ENCODE measurements around the gene MSI2. TPM values are rescaled to one million over a fixed set of nuclear protein-coding genes. Genes with fewer than 3 reads are reported as not detected.

Gene MSI2
- total RNA-seq, 2 donors from 2014 or later, result 88.3 to 114 TPM

DNA sequence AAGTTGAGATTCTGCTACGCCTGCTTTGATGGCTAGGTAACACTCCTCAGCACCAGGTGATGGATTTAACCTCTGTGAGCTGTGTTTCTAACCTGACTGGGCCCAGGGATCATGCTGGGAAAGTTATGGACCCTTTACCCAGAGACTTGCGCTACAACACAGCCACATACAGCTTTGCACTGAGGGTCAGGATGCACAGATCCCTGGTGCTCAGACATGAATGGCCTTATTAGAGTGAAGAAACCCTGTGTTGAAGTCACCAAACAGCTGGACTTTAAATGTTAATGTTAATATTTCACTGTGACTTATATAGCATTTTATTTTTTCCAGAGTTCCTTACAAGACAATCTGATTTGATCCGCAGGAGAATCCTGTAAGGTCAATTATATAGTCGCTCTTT, 114.3 kb downstream of the MSI2 start:
- Histone ChIP-seq H3K4me1 (ENCODE audit: control insufficient read depth, insufficient read depth, low read length) (peaks cover 27% of the 10 kb centered on the region), H3K4me3 (ENCODE audit: low read length) (no peak overlapping the region), H3K27me3 (ENCODE audit: control insufficient read depth, insufficient read depth, low read length, poor library complexity, severe bottlenecking) (no peaks in the 10 kb centered on the region), H3K36me3 (ENCODE audit: control insufficient read depth, insufficient read depth, low read length) (peaks cover 4% of the 10 kb centered on the region), H3K27ac (ENCODE audit: low read depth, low read length) (no peak overlapping the region), H3K9me3 (ENCODE audit: control insufficient read depth, low read length) (peaks cover 18% of the 10 kb centered on the region), H3K9ac (ENCODE audit: extremely low read depth, low read length, poor library complexity, severe bottlenecking) (no peak overlapping the region)
- no peak for TF ChIP-seq CTCF (conservative IDR thresholded peaks at IDR 0.05)
- peaks cover 14% of the 10 kb centered on the region for H3K9me3 Mint-ChIP-seq
- H3K27ac Mint-ChIP-seq, result no peak overlapping the region
- no peak overlapping the region for H3K4me3 Mint-ChIP-seq
- H3K36me3 Mint-ChIP-seq (ENCODE audit: low read depth), result peaks cover 15% of the 10 kb centered on the region
- no peaks in the 10 kb centered on the region for H3K27me3 Mint-ChIP-seq (ENCODE audit: insufficient read depth)
- 95 to 97% methylated on average over 4 of the region's 4 CpGs for WGBS, 2 experiments (ENCODE audit: insufficient coverage in 1 of 2, insufficient read length in 1 of 2)
- H3K4me1 Mint-ChIP-seq, result peaks cover 48% of the 10 kb centered on the region
- no peak for DNase-seq

- Histone ChIP-seq H3K27ac (ENCODE audit: low read depth, low read length) (no peak overlapping the region), H3K27me3 (ENCODE audit: control insufficient read depth, insufficient read depth, low read length, poor library complexity, severe bottlenecking) (no peaks in the 10 kb centered on the region), H3K9ac (ENCODE audit: extremely low read depth, low read length, poor library complexity, severe bottlenecking) (no peak overlapping the region), H3K9me3 (ENCODE audit: control insufficient read depth, low read length) (peaks cover 18% of the 10 kb centered on the region), H3K4me3 (ENCODE audit: low read length) (no peak overlapping the region), H3K4me1 (ENCODE audit: control insufficient read depth, insufficient read depth, low read length) (peaks cover 23% of the 10 kb centered on the region), H3K36me3 (ENCODE audit: control insufficient read depth, insufficient read depth, low read length) (peaks cover 11% of the 10 kb centered on the region)
- DNase-seq, result no peak
- peaks cover 14% of the 10 kb centered on the region for H3K9me3 Mint-ChIP-seq
- WGBS, 2 experiments (ENCODE audit: insufficient coverage in 1 of 2, insufficient read length in 1 of 2), result 79 to 100% methylated on average over 1 to 2 of the region's 3 CpGs
- no peaks in the 10 kb centered on the region for H3K27me3 Mint-ChIP-seq (ENCODE audit: insufficient read depth)
- H3K36me3 Mint-ChIP-seq (ENCODE audit: low read depth), result peaks cover 21% of the 10 kb centered on the region
- TF ChIP-seq CTCF (conservative IDR thresholded peaks at IDR 0.05), result no peak
- no peak overlapping the region for H3K27ac Mint-ChIP-seq
- H3K4me1 Mint-ChIP-seq, result peaks cover 37% of the 10 kb centered on the region
- H3K4me3 Mint-ChIP-seq, result no peak overlapping the region
Observed at GRCh38 chr17:57372156-57372555, 115.8 kb downstream of the MSI2 start.

DNA sequence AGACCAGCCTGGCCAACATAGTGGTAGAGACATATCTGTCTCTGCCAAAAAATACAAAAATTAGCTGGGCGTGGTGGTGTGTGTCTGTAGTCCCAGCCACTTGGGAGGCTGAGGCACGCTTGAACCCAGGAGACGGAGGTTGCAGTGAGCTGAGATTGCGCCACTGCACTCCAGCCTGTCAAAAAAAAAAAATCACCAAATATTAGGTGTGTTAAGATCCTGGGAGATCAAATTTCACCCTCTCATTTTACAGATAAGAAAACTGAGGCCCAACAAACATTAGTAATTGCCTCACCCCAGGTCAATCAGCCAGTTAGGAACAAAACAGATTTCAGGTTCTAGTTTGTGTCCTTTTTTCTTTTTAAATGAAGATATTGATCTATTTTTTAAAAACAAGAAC, 116.7 kb downstream of the MSI2 start:
- H3K36me3 Mint-ChIP-seq (ENCODE audit: low read depth), result peaks cover 23% of the 10 kb centered on the region
- Histone ChIP-seq H3K27me3 (ENCODE audit: control insufficient read depth, insufficient read depth, low read length, poor library complexity, severe bottlenecking) (no peaks in the 10 kb centered on the region), H3K4me3 (ENCODE audit: low read length) (no peak overlapping the region), H3K36me3 (ENCODE audit: control insufficient read depth, insufficient read depth, low read length) (peaks cover 11% of the 10 kb centered on the region), H3K9ac (ENCODE audit: extremely low read depth, low read length, poor library complexity, severe bottlenecking) (no peak overlapping the region), H3K27ac (ENCODE audit: low read depth, low read length) (no peak overlapping the region), H3K9me3 (ENCODE audit: control insufficient read depth, low read length) (peaks cover 18% of the 10 kb centered on the region), H3K4me1 (ENCODE audit: control insufficient read depth, insufficient read depth, low read length) (peaks cover 18% of the 10 kb centered on the region)
- no peak for TF ChIP-seq CTCF (conservative IDR thresholded peaks at IDR 0.05)
- peaks cover 14% of the 10 kb centered on the region for H3K9me3 Mint-ChIP-seq
- no peak for DNase-seq
- no peak overlapping the region for H3K4me3 Mint-ChIP-seq
- no peak overlapping the region for H3K27ac Mint-ChIP-seq
- no peaks in the 10 kb centered on the region for H3K27me3 Mint-ChIP-seq (ENCODE audit: insufficient read depth)
- WGBS, 2 experiments (ENCODE audit: insufficient coverage in 1 of 2, insufficient read length in 1 of 2), result 94 to 99% methylated on average over 4 of the region's 4 CpGs
- peaks cover 34% of the 10 kb centered on the region for H3K4me1 Mint-ChIP-seq

All from endodermal cell (in vitro differentiated cells).